HG02610 (cell line): ENCODE results near the gene TSPOAP1.

Experiments used
- ATAC-seq: cut with Tn5 transposase; IDR thresholded peaks from one replicate; pipeline ENCODE4 v1.9.1; 2021; ENCODE audit warnings: mild to moderate bottlenecking, moderate library complexity; ENCODE audit not compliant: unreplicated experiment

Gene TSPOAP1

GRCh38 chr17:58280480-58281217 is 47.9 kb downstream of the TSPOAP1 start, which contains the start of gene MPO:
TSS of gene MPO (minus strand) at chr17:58280935. CDS start at chr17:58280758, 177 bp downstream.
- no peak for ATAC-seq

DNA sequence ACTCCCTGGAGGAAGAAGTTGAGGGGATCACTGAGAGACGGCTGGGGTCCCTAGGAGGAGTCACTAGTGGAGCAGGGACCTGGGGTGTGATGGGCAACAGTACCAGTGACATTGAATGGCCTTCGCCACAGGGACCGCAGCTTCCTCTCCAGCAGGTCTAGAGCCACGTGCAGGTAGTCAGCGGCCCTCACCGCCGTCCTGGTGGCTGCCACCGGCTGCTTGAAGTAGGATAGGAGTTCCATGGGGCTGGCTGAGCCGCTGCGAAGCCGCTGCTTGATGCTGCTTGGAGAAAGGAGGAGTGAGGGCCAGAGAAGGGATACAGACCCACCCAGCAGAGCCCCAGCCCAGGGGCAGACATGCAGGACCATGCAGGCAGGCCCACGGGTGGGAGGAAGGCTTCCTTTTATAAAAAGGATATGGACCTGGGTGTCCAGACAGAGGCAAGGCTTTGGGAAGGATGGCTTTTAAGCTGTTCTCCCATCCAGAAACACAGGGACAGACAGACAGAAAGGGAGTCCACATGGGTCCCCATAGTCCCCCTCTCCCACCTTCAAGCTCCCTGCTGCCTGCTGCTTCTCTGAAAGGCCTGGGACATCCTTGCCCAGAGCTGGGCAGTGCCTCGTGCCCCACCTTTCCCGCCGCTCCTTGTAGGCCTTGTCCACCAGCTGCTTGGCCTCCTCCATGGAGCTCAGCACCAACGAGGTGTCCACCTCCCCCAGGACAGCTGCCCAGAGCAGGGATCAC is 48.7 kb downstream of the TSPOAP1 start:
- no peak for ATAC-seq

- ATAC-seq, result no peak
These were observed 49.4 kb downstream of the TSPOAP1 start for GRCh38 chr17:58279016-58279711.

GRCh38 chr17:58278661-58279015 is 50.0 kb downstream of the TSPOAP1 start:
- ATAC-seq, result no peak

- no peak for ATAC-seq
These were observed 50.6 kb downstream of the TSPOAP1 start for GRCh38 chr17:58277802-58278595.

- ATAC-seq, result no peak
These were observed 51.3 kb downstream of the TSPOAP1 start for GRCh38 chr17:58277107-58277801.

GRCh38 chr17:58276423-58276822 is 52.2 kb downstream of the TSPOAP1 start:
- ATAC-seq, result no peak

- no peak for ATAC-seq
These were observed 53.2 kb downstream of the TSPOAP1 start for GRCh38 chr17:58275417-58275816.

DNA sequence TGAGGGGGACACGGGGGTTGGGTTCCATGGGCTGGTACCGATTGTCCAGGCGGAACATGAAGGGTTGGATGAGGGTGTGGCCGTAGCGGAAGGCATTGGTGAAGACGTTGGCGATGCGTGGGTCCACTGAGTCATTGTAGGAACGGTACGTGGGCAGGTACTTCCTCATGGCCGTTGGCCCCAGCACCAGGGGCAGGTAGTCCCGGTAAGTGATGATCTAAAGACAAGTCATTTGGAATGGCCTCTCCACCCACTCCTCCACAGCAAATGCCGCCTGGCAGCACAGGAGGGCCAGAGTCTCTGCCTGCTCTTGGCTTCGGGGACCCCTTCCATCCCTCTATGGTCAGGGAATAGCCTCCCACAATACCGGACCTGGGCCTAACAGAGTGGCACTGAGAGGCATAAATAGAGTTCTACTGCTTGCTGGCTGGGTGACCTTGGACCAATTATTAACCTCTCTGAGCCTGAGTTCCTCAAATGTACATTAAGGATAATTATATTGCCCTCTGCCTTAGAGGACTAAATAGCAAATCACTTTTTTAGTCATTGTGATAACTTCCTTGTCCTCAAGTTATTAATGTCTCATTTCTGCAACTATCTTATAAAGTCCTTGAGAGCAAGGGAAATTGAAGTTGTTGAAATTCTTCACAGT is 55.0 kb downstream of the TSPOAP1 start:
- no peak for ATAC-seq

- no peak for ATAC-seq
These were observed 56.0 kb downstream of the TSPOAP1 start for GRCh38 chr17:58272367-58273280.

DNA sequence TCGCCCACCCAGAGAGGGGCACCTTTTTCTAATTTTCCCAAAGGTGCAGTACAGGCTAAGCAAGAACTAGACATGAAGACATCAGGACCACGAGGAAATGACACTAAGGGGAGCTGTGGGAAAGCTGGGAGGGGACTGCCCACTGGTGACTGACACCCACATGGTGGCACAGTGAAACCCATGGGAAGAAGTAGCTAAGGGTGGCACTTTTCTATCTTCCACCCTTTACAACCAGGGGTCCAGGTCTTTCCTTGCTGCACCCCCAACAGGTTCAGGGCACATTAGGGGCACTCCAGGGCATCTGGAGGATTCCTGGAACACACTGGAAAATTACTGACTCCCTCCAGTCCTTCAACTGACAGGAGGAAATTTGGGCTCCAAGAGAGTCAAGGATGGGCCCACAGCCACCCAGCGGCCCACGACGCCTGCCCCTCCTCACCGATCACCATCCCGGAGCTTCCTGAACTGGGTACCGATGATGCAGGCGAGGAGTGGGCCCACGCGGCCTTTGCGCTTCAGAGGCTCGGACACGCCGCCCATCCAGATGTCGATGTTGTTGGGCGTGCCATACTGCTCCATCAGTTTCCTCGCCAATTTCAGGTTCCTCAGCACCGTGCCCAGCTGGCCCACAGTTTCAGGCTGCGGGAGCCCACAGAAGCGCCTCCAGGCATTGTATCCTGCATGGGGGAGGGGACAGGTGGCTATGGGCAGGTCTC is 57.2 kb downstream of the TSPOAP1 start:
- no peak for ATAC-seq

DNA sequence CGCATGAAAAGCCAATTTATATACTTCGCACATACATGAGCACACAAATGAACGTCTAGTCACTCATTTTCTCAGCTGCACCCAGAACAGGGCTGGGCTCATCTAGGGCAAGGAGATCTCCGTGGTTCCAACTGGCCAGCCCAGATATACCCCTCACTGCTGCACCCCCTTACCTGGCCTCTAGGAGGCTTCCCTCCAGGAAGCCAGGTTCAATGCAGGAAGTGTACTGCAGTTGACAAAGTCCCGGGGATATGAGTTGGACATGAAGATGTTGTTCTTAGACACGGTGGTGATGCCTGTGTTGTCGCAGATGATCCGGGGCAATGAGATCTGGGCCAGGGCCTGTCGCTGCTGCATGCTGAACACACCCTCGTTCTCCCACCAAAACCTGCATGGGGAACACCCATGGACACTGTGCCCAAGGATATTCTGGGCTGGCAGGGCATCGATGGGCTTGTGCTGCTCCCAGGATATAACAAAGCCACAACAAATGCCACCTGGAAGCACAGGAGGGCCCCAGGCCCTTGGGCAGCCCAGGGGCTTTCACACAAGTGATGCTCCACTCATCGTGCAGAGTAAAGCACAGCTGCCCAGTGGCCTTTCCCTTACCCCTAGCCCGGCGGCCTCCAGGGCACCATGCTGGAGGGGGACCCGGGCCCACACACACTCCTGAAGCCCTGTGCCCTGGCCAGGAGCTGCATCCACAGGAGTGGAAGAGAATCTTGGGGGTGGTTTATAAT is 57.9 kb downstream of the TSPOAP1 start:
- ATAC-seq, result no peak

DNA sequence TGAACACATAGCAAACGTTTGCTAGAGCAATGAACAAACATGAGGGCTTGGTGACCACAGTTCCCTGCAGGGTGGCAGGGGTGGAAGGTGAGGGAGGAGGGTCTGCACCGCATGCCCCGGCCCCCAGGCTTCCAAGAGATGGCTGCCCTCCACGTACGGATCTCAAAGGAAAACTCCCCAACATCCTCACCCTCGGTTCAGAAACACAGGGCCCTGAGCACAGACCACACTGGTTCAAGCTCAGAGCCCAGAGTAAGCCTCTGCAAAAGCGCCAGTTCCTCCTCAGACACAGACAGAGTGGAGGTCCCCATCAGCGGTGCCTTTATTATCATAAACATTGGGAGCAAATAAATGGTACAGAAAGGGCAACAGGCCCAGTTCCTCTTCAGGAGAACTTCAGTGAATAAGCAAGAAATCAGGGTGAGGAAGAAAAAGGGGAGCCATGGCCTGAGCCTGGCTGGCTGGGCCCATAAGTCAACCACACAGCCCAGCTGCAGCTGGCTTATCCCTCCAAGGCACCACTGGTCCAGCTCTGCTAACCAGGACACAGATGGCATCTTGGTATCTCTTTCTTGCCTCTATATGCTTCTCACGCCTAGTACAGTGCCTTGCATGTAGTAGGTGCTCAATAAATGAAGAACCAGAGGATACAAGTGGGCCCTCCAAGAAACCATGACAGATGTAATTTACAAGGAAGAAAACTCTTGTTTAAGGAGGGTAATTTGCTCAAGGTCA is 58.9 kb downstream of the TSPOAP1 start:
- ATAC-seq, result no peak

GRCh38 chr17:58268774-58269556 is 59.6 kb downstream of the TSPOAP1 start:
- ATAC-seq, result no peak

DNA sequence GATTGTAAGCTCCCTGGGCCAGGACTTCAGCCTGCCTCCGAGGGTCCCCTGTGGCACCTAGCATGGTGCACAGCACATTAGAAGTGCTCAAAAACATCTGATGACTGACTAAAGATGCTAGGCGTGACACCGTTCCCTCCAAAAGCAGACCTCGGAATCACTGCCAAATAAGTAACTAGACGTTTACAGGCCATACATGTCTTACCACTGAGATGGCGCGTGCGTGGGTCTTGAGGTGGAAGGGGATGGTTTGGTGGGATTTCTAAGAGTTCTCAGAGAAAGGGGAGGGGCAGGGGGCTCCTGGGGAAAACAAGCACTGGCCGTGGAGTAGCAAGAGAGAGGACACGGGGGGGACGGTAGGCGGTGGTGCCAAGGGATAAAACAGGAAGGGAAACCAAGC is 60.3 kb downstream of the TSPOAP1 start:
- no peak for ATAC-seq
